IMR-90 (cell line): ENCODE results near the gene MICAL3. TPM values are rescaled to one million over a fixed set of nuclear protein-coding genes. Genes with fewer than 3 reads are reported as not detected.

Experiments used
- ATAC-seq: fragments of 200-7000 bp; cut with Tn5 transposase; 2 replicates; pipeline ENCODE4 v1.9.1; 2020; ENCODE audit warnings: low read depth, mild to moderate bottlenecking, moderate library complexity
- BruUV-seq: library from RNA; stranded (reverse); fragments of 400-500 nt; replicated peaks from 2 replicates; lab custom pipeline; 2021; lab: Mats Ljungman, UMichigan
- CTCF ChIA-PET: fragments of 300-600 bp; formaldehyde crosslinking; extraction: SDS; loops from one replicate; lab custom pipeline; 2021; ENCODE audit warnings: antibody characterized with exemption; lab: Yijun Ruan, JAX
- POLR2A ChIA-PET: fragments of 300-600 bp; sonication (Branson Sonifier 250); formaldehyde crosslinking; loops from one replicate; lab custom pipeline; 2022; ENCODE audit warnings: antibody characterized with exemption; ENCODE audit not compliant: unreplicated experiment; lab: Charles Lee
- DNase-seq: peaks from one replicate; pipeline ENCODE4 v3.0.0; 2013
- H2AFZ ChIP-seq: replicated peaks from 2 replicates; pipeline ENCODE3; 2013; ENCODE audit warnings: low read length, mild to moderate bottlenecking; ENCODE audit not compliant: poor library complexity
- H2AK5ac ChIP-seq: 2 replicates; pipeline ENCODE4 v1.6.1; 2013; ENCODE audit warnings: low read depth, low read length, inconsistent platforms
- H2AK9ac ChIP-seq: replicated peaks from 2 replicates; pipeline ENCODE3; 2013; ENCODE audit warnings: mild to moderate bottlenecking, low read depth, low read length, moderate library complexity; ENCODE audit not compliant: poor library complexity
- H2BK120ac ChIP-seq: 2 replicates; pipeline ENCODE4 v1.6.1; 2013; ENCODE audit warnings: low read depth, low read length, inconsistent platforms
- H2BK15ac ChIP-seq: 3 replicates; pipeline ENCODE4 v1.6.1; 2013; ENCODE audit warnings: low read depth, low read length, inconsistent platforms
- H2BK20ac ChIP-seq: 2 replicates; pipeline ENCODE4 v1.6.1; 2013; ENCODE audit warnings: low read depth, mild to moderate bottlenecking, inconsistent platforms, low read length, moderate library complexity
- H2BK5ac ChIP-seq: 2 replicates; pipeline ENCODE4 v1.6.1; 2013; ENCODE audit warnings: mild to moderate bottlenecking, low read depth, low read length, inconsistent platforms; ENCODE audit not compliant: poor library complexity, severe bottlenecking
- H3K14ac ChIP-seq: replicated peaks from 2 replicates; pipeline ENCODE4 v1.6.1; 2013; ENCODE audit warnings: low read depth, low read length, inconsistent platforms
- H3K18ac ChIP-seq: 2 replicates; pipeline ENCODE4 v1.6.1; 2013; ENCODE audit warnings: low read depth, low read length, control low read depth
- H3K23ac ChIP-seq: 2 replicates; pipeline ENCODE4 v1.6.1; 2013; ENCODE audit warnings: low read depth, low read length, inconsistent platforms
- H3K27ac ChIP-seq: 2 replicates; pipeline ENCODE4 v1.5.1; 2013; ENCODE audit warnings: mild to moderate bottlenecking, control low read depth, low read length; ENCODE audit not compliant: insufficient read depth
- H3K27me3 ChIP-seq: 2 replicates; pipeline ENCODE4 v1.6.1; 2013; ENCODE audit warnings: low read length; ENCODE audit not compliant: control insufficient read depth, insufficient read depth
- H3K36me3 ChIP-seq: 2 replicates; pipeline ENCODE4 v1.6.1; 2013; ENCODE audit warnings: low read length, mixed read lengths; ENCODE audit not compliant: control insufficient read depth, insufficient read depth
- H3K4ac ChIP-seq: 2 replicates; pipeline ENCODE4 v1.6.1; 2013; ENCODE audit warnings: low read depth, low read length, inconsistent platforms
- H3K4me1 ChIP-seq: 2 replicates; pipeline ENCODE4 v1.6.1; 2013; ENCODE audit warnings: low read length, mixed read lengths; ENCODE audit not compliant: control insufficient read depth, insufficient read depth
- H3K4me2 ChIP-seq: 2 replicates; pipeline ENCODE4 v1.6.1; 2013; ENCODE audit warnings: low read depth, mild to moderate bottlenecking, control low read depth, low read length, moderate library complexity
- H3K4me3 ChIP-seq: 2 replicates; pipeline ENCODE4 v1.5.1; 2013; ENCODE audit warnings: low read depth, mild to moderate bottlenecking, control low read depth, low read length, moderate library complexity; ENCODE audit not compliant: insufficient read depth
- H3K56ac ChIP-seq: 2 replicates; pipeline ENCODE4 v1.6.1; 2013; ENCODE audit warnings: low read length, inconsistent platforms; ENCODE audit not compliant: insufficient read depth; ENCODE audit errors: extremely low read depth
- H3K79me1 ChIP-seq, 2 experiments: 2 replicates each; pipeline ENCODE4 v1.6.1; 2013; ENCODE audit warnings: low read length in 2 of 2, inconsistent platforms in 1 of 2, low read depth in 1 of 2
- H3K9ac ChIP-seq: 2 replicates; pipeline ENCODE4 v1.6.1; 2013; ENCODE audit warnings: low read depth, low read length, control low read depth
- H3K9me1 ChIP-seq: 2 replicates; pipeline ENCODE4 v1.6.1; 2013; ENCODE audit warnings: low read length, inconsistent platforms; ENCODE audit not compliant: insufficient read depth
- H3K9me3 ChIP-seq: 2 replicates; pipeline ENCODE4 v1.6.1; 2013; ENCODE audit warnings: low read length; ENCODE audit not compliant: control insufficient read depth, insufficient read depth
- H4K20me1 ChIP-seq: 2 replicates; pipeline ENCODE4 v1.6.1; 2013; ENCODE audit warnings: low read length, inconsistent platforms; ENCODE audit not compliant: insufficient read depth
- H4K5ac ChIP-seq: 2 replicates; pipeline ENCODE4 v1.6.1; 2013; ENCODE audit warnings: mild to moderate bottlenecking, low read depth, low read length, control low read depth
- H4K8ac ChIP-seq, 2 experiments: 2 replicates each; pipeline ENCODE4 v1.6.1; 2013; ENCODE audit warnings: low read depth in 2 of 2, low read length in 2 of 2, control low read depth in 1 of 2, inconsistent platforms in 1 of 2
- H4K91ac ChIP-seq: 2 replicates; pipeline ENCODE4 v1.6.1; 2013; ENCODE audit warnings: low read depth, low read length, inconsistent platforms; ENCODE audit not compliant: insufficient read depth
- BHLHE40 ChIP-seq: fragments of 150-350 bp; IDR thresholded peaks from 2 replicates; pipeline ENCODE4 v1.6.1; 2016; ENCODE audit warnings: mild to moderate bottlenecking, low read depth, low read length
- CEBPB ChIP-seq: IDR thresholded peaks from 2 replicates; pipeline ENCODE4 v1.6.1; 2012; ENCODE audit warnings: low read depth, low read length, improper control_type of control experiment
- CHD1 ChIP-seq: IDR thresholded peaks from 2 replicates; pipeline ENCODE4 v1.6.1; 2012; ENCODE audit warnings: low read depth, low read length, improper control_type of control experiment
- FOS ChIP-seq: fragments of 150-350 bp; IDR thresholded peaks from 2 replicates; pipeline ENCODE4 v1.6.1; 2016; ENCODE audit warnings: low read depth, low read length
- MAFK ChIP-seq: IDR thresholded peaks from 2 replicates; pipeline ENCODE4 v1.6.1; 2012; ENCODE audit warnings: low read depth, low read length, improper control_type of control experiment
- MAZ ChIP-seq: IDR thresholded peaks from 2 replicates; pipeline ENCODE4 v1.6.1; 2012; ENCODE audit warnings: low read depth, mild to moderate bottlenecking, low read length, improper control_type of control experiment, moderate library complexity, borderline replicate concordance
- NFE2L2 ChIP-seq: fragments of 150-350 bp; IDR thresholded peaks from 2 replicates; pipeline ENCODE4 v1.6.1; 2016; ENCODE audit warnings: low read depth, mild to moderate bottlenecking, low read length
- POLR2A ChIP-seq: IDR thresholded peaks from 2 replicates; pipeline ENCODE4 v1.6.1; 2012; ENCODE audit warnings: mild to moderate bottlenecking, low read depth, low read length
- RAD21 ChIP-seq: IDR thresholded peaks from 2 replicates; pipeline ENCODE4 v1.6.1; 2012; ENCODE audit warnings: low read length, improper control_type of control experiment
- RCOR1 ChIP-seq: IDR thresholded peaks from 2 replicates; pipeline ENCODE4 v1.6.1; 2012; ENCODE audit warnings: mild to moderate bottlenecking, low read length, improper control_type of control experiment; ENCODE audit not compliant: insufficient replicate concordance
- RFX5 ChIP-seq: IDR thresholded peaks from 2 replicates; pipeline ENCODE4 v1.8.0; 2012; ENCODE audit warnings: low read depth, mild to moderate bottlenecking, low read length, moderate library complexity
- SMC3 ChIP-seq: fragments of 150-350 bp; IDR thresholded peaks from 2 replicates; pipeline ENCODE4 v1.6.1; 2016; ENCODE audit warnings: low read depth, mild to moderate bottlenecking, antibody characterized with exemption, low read length, moderate library complexity
- WGBS, 2 experiments: methylation state at CpG; one replicate each; pipeline versions ENCODE4 v1.1.5 to v1.1.7; 2013; ENCODE audit warnings: missing lambda C conversion rate in 2 of 2; ENCODE audit not compliant: insufficient read length in 1 of 2; ENCODE audit errors: extremely low coverage in 2 of 2; 5-methylcytosine and 5-hydroxymethylcytosine counted together
- dilution Hi-C: fragments of 300-500 bp; cut with HindIII; formaldehyde crosslinking; loops from one replicate; pipeline ENCODE4 v1.14.3; 2018; ENCODE audit warnings: low sequenced_read_pairs; ENCODE audit not compliant: unreplicated experiment
- in situ Hi-C: fragments of 300-500 bp; cut with MboI; formaldehyde crosslinking; loops from 3 replicates; pipeline ENCODE4 v1.14.3; 2019; ENCODE audit warnings: low sequenced_read_pairs, inconsistent platforms, mixed read lengths
- intact Hi-C: fragments of 100-400 bp; cut with micrococcal nuclease; formaldehyde crosslinking; loops from 2 replicates; pipeline ENCODE4 v1.10.0; 2022
- polyA plus RNA-seq, 3 experiments: library from polyadenylated mRNA; depleted of rRNA; stranded (reverse); fragments of >200 nt; gene quantifications; 2 replicates each; pipeline ENCODE4 v1.2.3, GENCODE V29; 2012; ENCODE audit warnings: low replicate concordance in 1 of 3
- total RNA-seq: library from RNA; depleted of rRNA; stranded (reverse); fragments of >200 nt; gene quantifications from 2 replicates; pipeline ENCODE4 v1.2.3, GENCODE V29; 2012
- TF ChIP-seq, protein P1 (sequence below): fragments of 150-350 bp; IDR thresholded peaks from 2 replicates; pipeline ENCODE4 v1.6.1; 2016; ENCODE audit warnings: low read depth, mild to moderate bottlenecking, low read length, moderate library complexity, borderline replicate concordance
- TF ChIP-seq, protein P2 (sequence below): conservative IDR thresholded peaks from 2 replicates; pipeline ENCODE4 v1.5.1; 2012; ENCODE audit warnings: mild to moderate bottlenecking, low read depth, low read length, improper control_type of control experiment
- TF ChIP-seq, protein P3 (sequence below): fragments of 150-350 bp; IDR thresholded peaks from 2 replicates; pipeline ENCODE4 v1.6.1; 2017; ENCODE audit warnings: mild to moderate bottlenecking, antibody characterized with exemption, low read length, low read depth

MICAL3 gene
- total and polyA plus RNA-seq, 2 of the 4 experiments (the other 2 are of a cell fraction): 17.6 to 26.8 TPM

DNA sequence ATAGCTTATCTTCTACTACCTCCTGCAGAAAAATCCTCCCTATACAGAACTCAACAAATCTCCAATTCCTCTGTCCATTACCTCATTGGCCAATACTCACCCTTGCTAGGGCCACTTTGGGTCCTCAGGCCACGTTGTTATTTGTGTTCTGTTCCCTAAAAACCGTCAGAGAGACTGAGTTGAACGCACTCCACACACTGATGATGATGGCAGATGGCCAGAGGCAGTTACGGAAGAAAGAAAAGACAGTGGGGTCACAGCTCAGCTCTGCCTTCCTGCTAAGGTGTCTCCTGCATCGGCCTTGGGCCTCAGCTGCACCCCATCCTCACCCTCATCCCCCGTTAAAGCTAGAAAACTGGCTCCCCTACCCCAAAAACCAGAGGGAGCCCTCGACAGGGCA lies 66.2 kb downstream of the MICAL3 start:
- ATAC-seq: no peak
- H4K5ac ChIP-seq: peak overlapping the region; percentile 7; the same call in 1 of the 2 replicates
- H3K23ac ChIP-seq: peak overlapping the region; percentile 74; the same call in 1 of the 2 replicates
- DNase-seq: no peak
- H3K36me3 ChIP-seq: peaks cover 2% of the 10 kb centered on the region
- no peak overlapping the region for H2BK15ac ChIP-seq
- BruUV-seq: no TSS peak
- peak overlapping the region; percentile 9; the same call in 1 of the 2 replicates for H3K18ac ChIP-seq
- TF ChIP-seq, protein P1, sequence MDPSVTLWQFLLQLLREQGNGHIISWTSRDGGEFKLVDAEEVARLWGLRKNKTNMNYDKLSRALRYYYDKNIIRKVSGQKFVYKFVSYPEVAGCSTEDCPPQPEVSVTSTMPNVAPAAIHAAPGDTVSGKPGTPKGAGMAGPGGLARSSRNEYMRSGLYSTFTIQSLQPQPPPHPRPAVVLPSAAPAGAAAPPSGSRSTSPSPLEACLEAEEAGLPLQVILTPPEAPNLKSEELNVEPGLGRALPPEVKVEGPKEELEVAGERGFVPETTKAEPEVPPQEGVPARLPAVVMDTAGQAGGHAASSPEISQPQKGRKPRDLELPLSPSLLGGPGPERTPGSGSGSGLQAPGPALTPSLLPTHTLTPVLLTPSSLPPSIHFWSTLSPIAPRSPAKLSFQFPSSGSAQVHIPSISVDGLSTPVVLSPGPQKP: no peak
- no peak for TF ChIP-seq FOS
- no peak for TF ChIP-seq RAD21
- no peak for TF ChIP-seq RCOR1
- TF ChIP-seq CHD1: no peak
- no peak for TF ChIP-seq RFX5
- TF ChIP-seq, protein P2, sequence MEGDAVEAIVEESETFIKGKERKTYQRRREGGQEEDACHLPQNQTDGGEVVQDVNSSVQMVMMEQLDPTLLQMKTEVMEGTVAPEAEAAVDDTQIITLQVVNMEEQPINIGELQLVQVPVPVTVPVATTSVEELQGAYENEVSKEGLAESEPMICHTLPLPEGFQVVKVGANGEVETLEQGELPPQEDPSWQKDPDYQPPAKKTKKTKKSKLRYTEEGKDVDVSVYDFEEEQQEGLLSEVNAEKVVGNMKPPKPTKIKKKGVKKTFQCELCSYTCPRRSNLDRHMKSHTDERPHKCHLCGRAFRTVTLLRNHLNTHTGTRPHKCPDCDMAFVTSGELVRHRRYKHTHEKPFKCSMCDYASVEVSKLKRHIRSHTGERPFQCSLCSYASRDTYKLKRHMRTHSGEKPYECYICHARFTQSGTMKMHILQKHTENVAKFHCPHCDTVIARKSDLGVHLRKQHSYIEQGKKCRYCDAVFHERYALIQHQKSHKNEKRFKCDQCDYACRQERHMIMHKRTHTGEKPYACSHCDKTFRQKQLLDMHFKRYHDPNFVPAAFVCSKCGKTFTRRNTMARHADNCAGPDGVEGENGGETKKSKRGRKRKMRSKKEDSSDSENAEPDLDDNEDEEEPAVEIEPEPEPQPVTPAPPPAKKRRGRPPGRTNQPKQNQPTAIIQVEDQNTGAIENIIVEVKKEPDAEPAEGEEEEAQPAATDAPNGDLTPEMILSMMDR: no peak
- no peak for TF ChIP-seq SMC3
- TF ChIP-seq MAFK: no peak
- TF ChIP-seq NFE2L2: no peak
- no peak for TF ChIP-seq CEBPB
- TF ChIP-seq, protein P3, sequence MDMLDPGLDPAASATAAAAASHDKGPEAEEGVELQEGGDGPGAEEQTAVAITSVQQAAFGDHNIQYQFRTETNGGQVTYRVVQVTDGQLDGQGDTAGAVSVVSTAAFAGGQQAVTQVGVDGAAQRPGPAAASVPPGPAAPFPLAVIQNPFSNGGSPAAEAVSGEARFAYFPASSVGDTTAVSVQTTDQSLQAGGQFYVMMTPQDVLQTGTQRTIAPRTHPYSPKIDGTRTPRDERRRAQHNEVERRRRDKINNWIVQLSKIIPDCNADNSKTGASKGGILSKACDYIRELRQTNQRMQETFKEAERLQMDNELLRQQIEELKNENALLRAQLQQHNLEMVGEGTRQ: no peak
- no peak for TF ChIP-seq MAZ
- no peak for TF ChIP-seq POLR2A
- no peak for TF ChIP-seq BHLHE40
- peak overlapping the region; percentile 1; the same call in 1 of the 2 replicates for H3K4me2 ChIP-seq
- no peak overlapping the region for H3K4me3 ChIP-seq
- dilution Hi-C loops (no loop called here), intact Hi-C loops (no loop called here), in situ Hi-C loops (no loop called here)
- no peak overlapping the region for H3K56ac ChIP-seq
- H3K27ac ChIP-seq: peak overlapping the region; percentile 12; the same call in 1 of the 2 replicates
- no peak overlapping the region for H2AFZ ChIP-seq
- no peaks in the 10 kb centered on the region for H3K9me3 ChIP-seq
- H3K4me1 ChIP-seq: peaks cover 7% of the 10 kb centered on the region; the same call in 1 of the 2 replicates
- H3K9ac ChIP-seq: no peak overlapping the region
- peaks cover 18% of the 10 kb centered on the region for H4K20me1 ChIP-seq
- WGBS, 2 experiments: 22% methylated on average over 3 of the region's 7 CpGs; no CpG with 5 or more reads in 1 of the 2 experiments
- H3K79me1 ChIP-seq: peaks cover 46 to 86% of the 10 kb centered on the region in 2 experiments
- H2BK20ac ChIP-seq: no peak overlapping the region
- CTCF ChIA-PET: interaction anchor here (0.7 to 0.8 kb wide), 3 partner anchors 118 to 1102 kb away, joined by 3 to 4 read pairs (median 3); no protein-coding TSS in a partner anchor
- POLR2A ChIA-PET: interaction anchor here (0.6 kb wide), 1 partner anchor 7 kb away, joined by 7 read pairs; no protein-coding TSS in a partner anchor
- H4K8ac ChIP-seq: peak overlapping the region in 1 of 2 experiments; percentile 66; a peak in 1 of 4 replicates
- H3K14ac ChIP-seq: peak overlapping the region; percentile 52; the same call in 1 of the 2 replicates
- peak overlapping the region; percentile 59 for H2AK5ac ChIP-seq
- no peak overlapping the region for H2BK5ac ChIP-seq
- H2AK9ac ChIP-seq: peak overlapping the region; percentile 35
- H4K91ac ChIP-seq: peak overlapping the region; percentile 38
- H3K4ac ChIP-seq: no peak overlapping the region; the same call in 1 of the 2 replicates
- no peak overlapping the region for H2BK120ac ChIP-seq
- H3K27me3 ChIP-seq: no peaks in the 10 kb centered on the region
- peaks cover 22% of the 10 kb centered on the region for H3K9me1 ChIP-seq
